ENCODE results near the gene PITPNC1.
"Not testable (repeated sequence)": the region's sequence is repeated elsewhere in the genome, so short reads cannot be mapped to it uniquely, and the experiment has no call there.

Gene PITPNC1

DNA sequence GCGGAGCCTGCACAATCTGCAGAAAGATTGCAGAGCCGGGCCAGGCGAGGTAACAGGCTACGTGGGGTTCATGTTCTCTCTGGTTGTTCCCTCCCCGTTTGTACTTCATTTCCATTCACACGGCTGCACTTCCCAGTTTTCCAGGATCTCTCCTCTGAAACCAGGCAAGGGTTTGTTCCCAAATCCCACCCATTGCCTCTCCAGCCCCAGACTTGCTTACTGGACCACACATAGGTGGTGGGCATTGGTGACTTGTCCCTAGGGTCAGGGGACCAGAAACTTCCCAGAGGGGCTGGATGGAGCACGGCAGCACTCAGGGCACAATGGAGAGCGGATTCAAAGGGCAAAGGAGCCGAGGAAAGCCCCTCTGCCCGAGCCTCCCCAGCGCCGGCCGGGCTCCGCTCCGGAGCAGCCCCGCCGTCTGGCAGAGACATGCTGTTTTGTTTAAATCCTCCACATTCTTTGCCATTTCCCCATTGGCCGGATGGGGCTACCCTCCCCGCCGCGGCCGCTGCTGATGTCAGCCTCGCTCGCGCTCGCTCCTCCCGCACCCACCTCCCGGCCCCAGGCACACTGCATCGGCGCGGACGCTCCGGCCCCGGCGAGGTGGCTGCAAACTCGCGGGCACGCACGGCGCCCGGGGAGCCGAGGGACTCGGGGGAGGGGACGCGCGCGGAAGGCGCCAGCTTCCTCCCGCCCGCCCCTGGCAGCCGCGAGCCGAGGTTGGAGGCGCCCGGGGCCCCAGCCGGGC, at the start of gene PITPNC1:
Gene PITPNC1, plus strand, starts transcription at position 545 of the 751 bp plus-strand sequence.
- FAIRE-seq = no peak

DNA sequence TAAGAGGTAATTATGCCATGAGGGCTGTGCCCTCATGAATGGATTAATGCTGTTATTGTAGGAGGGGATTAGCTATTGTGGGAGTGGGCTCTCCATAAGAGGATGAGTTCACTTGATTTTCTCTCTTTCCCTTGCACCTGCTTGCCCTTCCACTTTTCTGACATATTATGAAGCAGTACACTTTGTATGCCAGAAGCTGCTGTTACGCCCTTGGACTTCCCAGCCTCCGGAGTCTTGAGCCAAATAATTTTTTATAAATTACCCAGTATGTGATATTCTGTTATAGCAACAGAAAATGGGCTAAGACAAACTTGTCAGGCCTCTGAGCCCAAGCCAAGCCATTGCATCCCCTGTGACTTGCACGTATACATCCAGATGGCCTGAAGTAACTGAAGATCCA, 49.1 kb upstream of the PITPNC1 start:
- no peak for FAIRE-seq

DNA sequence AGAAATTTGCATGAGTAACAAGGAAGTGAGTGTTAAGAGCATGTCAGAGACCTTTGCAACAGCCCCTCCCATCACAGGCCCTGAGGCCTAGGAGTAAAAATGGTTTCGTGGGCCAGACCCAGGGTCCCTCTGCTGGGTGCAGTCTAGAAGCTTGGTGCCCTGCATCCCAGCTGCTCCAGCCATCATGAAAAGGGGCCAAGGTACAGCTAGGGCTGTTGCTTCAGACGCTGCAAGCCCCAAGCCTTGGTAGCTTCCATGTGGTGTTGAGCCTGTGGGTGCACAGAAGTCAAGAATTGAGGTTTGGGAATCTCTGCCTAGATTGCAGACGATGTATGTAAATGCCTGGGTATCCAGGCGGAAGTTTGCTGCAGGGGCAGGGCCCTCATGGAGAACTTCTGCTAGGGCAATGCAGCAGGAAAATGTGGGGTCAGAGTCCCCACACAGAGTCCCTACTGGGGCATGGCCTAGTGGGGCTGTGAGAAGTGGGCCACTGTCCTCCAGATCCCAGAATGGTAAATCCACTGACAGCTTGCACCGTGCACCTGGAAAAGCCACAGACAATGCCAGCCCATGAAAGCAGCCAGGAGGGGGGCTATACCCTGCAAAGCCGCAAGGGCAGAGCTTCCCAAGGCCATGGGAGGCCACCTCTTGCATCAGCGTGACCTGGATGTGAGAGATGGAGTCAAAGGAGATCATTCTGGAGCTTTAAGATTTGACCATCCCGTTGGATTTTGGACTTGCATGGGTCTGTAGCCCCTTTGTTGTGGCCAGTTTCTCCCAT, 45.5 kb upstream of the PITPNC1 start:
- FAIRE-seq = not testable (repeated sequence)

DNA sequence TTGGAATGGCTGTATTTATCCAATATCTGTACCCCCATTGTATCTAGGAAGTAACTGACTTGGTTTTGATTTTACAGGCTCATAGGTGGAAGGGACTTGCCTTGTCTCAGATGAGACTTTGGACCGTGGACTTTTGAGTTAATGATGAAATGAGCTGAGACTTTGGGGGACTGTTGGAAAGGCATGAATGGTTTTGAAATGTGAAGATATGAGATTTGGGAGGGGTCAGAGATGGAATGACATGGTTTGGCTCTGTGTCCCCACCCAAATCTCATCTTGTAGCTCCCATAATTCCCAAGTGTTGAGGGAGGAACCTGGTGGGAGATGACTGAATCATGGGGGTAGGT, 44.9 kb upstream of the PITPNC1 start:
- not testable (repeated sequence) for FAIRE-seq

DNA sequence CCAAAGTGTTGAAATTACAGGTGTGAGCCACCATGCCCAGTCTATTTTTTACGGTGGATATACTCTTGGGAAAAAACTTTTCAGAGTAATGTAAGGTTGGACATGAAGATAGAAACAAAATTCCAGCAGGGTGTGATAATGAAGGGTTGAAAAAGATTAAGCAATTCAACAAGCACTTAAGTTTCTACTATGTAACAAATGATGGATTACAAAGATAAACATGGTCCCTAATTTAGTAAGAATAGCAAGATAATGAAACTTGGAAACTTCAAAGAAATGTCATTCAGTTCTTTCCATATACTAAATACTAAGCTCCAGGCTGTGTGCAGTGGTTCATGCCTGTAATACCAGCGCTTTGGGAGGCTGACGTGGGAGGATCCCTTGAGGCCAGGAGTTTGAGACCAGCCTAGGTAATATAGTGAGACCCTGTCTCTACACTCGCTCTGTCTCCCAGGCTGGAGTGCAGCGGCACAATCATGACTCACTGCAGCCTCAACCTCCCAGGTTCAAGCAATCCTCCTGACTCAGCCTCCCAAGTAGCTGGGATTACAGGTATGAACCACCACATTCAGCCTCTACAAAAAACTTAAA, 41.7 kb upstream of the PITPNC1 start:
- FAIRE-seq = no peak

DNA sequence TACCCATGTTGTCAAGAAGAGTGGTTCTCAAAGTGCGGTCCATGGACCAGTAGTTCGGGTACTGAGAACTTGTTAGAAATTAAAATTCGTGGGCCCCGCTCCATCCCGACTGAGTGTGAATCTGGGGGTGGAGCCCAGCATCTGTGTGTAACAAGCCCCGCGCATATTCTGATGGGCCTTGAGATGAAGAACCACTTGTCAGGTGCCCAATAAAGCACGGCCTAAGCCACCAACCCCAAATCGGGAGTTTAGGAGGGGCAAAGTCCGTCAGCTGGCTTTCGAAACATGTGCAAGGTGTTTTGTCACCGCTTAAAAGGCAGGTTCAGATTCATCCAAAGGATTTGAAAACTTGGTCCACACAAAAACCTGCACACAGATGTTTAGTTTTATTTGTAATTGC, 40.2 kb upstream of the PITPNC1 start:
- no peak for FAIRE-seq

DNA sequence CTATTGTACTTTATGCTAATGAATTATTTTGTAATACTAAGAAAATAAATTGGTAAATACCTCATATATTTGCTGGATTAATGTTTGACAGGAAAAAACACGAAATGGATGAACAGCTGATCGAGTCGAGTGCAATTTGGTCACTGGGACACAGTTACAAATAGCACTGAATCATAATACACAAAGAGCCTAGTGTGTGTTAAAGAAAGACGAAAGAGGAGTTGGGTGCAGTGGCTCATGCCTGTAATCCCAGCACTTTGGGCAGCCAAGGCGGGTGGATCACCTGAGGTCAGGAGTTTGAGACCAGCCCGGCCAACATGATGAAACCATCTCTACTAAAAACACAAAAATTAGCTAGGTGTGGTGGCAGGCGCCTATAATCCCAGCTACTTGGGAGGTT, 38.7 kb upstream of the PITPNC1 start:
- FAIRE-seq = not testable (repeated sequence)

DNA sequence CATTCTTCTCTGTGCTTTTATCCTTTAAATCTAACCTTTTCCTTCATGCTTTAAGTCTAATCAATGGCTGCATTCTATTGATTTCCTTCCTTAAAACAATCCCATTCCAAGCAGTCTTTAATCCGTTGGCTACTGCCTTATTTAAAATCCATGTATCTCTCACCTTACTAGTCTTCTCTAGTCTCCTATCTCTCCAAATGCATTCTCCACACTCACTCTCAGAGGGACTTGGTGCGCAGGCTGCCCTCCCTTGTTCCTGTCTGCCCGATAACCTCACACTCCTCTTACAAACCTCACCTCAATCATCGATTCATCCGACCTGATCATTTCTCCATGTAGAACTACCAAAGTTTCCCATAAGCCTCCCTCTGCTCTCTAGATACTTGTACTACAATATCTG, 33.8 kb upstream of the PITPNC1 start:
- no peak for FAIRE-seq

DNA sequence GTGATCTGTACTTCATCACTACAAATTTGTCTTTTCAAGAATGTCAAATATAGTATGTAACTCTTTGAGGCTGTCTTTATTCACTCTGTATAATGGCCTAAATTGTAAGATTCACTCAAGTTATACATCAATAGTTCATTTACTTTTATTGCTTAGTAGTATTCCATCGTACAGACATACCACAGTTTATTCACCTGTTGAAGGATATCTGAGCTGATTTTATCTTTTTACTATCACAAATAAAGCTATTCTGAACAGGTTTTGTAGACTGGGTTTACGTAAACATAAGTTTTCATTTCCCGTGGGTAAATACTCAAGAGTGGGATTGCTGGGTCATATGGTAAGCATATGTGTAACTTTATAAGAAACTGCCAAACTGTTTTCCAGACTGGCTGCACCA, 29.3 kb upstream of the PITPNC1 start:
- FAIRE-seq = no peak

DNA sequence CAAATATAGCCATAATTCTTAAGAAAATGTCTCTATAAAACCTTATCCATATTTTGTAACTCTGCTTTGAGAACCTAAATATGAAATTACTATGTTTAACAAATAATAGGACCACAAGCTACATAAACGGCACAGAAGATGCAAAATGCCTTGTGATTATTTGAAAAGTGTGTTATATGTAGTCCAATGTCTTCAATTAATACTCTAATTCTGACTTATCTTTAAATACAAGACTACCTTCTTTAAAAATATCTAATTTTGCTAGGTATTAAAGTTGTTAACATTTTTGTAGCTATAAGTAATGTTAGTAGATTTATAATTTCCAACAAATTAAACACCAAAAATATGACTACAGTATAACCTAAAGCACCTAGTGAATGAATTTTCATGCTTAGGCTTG, 27.7 kb upstream of the PITPNC1 start:
- FAIRE-seq = no peak

DNA sequence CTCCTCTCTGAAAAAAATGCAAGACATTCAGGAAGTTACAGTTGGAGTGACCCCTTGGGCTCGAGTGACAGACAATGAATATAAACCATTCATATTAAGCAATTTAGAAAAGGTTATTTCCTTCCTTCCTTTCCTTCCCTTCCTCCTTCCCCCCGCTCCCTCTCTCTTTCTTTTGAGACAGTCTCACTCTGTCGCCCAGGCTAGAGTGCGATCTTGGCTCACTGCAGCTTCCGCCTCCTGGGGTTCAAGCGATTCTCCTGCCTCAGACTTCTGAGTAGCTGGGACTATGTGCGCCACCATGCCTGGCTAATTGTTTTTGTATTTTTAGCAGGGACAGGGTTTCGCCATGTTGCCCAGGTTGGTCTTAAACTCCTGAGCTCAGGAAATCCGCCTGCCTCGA, 23.9 kb upstream of the PITPNC1 start:
- FAIRE-seq = no peak

DNA sequence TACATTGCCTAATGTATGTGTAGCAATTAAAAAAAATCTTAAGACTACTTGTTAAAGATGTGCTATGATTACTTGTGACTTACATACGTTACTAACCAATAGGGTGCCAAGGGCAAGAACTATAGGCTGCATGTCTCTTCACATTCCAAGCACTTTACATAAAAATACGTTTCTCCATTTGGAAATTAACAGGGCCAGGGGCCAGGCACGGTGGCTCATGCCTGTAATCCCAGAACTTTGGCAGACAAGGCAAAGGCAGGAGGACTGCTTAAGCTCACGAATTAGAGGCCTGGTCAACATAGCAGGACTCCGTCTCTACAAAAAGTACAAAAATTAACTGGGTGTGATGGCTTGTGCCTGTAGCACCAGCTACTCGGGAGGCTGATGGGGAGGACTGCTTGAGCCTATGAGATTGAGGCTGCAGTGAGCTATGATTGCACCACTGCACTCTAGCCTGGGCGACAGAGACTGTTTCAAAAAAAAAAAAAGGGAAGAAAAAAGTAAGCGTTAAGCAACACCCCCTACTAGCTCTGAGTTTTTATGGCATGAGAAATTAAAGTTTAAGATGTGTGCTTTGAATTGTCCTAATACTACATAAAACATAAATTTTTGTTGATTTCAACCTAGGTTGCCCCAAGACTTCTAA, 23.0 kb upstream of the PITPNC1 start:
- no peak for FAIRE-seq

DNA sequence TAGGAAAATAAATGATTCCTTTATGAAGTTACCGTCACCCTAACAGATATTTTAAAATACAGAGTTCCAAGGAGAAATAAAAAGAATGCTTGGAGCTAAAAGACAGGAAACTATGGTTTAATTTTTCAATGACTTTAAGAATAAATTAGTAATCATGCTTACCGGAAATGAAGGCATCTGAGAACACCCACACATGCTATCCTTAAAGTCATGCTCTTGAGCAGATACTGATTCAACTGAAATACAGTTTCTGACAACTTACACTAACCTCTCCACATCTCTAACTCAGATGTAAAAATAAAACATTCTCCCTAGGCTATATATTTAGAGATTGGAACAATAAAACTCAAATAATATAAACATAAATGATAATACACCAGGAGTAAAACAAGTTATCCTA, 18.5 kb upstream of the PITPNC1 start:
- FAIRE-seq = no peak

DNA sequence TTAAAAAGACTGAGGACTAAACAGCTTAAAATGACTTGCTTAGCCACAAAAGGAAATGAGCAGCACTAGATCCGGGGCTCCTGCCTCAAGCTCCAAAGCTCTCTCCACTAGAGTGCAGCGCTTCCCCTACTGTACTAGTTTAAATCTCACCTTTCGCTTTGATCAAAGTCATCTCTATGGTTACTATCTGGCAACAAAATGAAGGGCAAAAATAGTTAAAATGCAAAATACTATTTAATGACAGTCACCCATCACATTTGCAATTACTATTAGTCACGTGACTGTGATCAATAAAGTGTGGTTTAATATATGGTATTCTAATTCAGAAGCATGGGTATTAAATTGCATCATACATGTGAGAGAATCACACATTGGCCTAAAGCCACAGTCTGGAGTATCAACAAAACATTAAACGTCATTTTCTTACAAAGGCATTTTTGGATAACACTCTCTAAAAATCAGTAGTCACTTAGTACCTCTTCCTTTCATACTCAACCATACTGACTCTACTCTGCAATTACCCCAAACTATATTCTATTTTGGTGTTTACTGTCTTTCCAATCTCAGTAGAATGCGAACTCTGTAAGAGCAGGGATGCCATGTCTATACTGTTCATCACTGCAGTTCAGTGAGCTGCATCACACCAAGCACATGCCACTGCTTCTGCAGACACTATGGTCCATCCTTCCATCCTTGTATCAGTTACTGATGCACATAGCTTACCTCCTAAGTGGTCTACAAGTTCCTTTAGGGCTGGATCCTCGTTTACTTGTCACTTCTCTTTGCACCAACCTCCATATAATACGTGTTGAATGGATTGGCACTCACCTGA, 16.9 kb upstream of the PITPNC1 start:
- FAIRE-seq = no peak

DNA sequence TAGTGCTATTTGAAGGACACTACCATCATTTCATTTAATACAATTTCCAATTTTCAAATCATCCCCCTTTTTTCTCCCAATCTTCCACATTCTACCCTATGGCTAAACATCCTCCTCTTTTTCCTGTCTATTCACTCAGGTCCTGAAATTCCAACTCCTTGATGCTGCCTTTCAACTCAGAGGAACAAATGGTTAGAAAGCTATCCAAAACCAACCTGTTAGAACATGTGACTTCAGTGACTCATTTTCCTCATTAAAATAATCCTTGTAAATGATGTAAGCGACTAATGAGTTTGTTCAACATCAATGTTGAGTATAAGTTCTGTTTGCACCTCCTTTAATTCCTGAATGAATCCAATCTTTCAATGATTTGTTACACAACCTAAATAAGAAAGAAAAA, 16.2 kb upstream of the PITPNC1 start:
- no peak for FAIRE-seq

DNA sequence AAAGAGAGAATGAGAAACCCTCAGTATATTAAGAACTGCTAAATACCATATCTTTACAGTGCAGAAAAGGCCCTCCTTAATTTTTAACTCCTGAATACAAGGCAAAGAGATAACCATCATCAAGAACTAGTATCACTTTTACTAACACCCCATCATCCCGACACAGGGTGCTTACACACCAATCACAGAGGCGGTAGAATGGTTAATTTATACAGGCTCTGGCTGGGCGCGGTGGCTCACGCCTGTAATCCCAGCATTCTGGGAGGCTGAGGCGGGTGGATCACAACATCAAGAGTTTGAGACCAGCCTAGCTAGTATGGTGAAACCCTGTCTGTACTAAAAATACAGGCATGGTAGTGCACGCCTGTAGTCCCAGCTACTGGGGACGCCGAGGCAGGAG, 14.9 kb upstream of the PITPNC1 start:
- FAIRE-seq = no peak

DNA sequence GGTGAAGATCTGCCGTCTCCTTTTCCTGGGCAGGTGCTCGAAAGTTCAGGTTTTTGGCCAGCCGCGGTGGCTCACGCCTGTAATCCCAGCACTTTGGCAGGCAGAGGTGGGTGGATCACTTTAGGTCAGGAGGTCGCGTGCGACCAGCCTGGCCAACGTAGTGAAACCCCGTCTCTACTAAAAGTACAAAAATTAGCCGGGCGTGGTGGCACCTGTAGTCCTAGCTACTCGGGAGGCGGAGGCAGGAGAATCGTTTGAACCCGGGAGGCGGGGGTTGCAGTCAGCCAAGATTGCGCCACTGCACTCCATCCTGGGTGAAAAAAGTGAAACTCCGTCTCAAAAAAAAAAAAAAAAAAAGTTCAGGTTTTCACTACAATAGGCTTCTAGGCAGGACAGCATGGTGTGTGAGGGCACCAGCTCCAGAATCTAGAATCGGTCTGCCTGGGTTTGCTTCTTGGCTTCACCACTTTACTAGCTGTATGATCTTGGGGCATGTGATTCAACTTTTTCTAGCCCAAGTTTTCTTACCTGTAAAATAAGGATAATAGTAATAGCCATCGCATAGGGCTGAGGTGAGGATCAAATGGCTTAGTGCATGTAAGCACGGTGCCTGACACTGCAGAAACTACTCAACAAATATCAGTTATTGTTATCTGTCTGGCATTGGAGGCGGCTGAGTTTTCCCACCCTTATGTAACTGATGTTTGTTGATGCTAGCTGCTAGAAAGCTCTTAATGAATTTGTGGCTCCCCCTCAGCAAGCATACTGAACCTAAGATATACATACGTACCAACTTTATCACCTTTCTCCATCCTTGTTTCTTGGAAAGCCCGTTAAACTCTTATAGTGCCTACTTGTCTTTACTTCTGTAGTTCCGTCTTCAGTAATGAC, 12.0 kb upstream of the PITPNC1 start:
- FAIRE-seq = no peak

DNA sequence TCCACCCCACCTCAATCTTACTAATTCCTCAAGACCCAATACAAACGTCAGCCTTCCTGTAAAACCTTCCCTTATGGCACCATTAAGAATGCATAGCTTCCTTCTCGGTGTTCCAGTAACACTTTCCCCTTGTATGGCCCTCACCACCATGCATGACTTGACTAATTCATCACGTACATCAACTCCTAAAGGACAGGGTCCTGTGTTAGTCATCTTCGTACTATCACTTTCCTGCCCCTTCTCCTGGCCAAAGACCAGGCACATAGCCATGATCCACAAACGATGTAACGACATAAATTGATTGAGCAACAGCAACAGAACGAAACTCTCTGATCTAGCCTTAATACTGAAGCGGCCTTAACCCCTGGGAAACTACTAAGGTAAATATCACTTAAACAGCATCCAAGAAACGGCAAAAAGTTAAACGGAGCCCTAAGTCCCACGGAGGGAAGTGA, 11.3 kb upstream of the PITPNC1 start:
- FAIRE-seq = no peak

DNA sequence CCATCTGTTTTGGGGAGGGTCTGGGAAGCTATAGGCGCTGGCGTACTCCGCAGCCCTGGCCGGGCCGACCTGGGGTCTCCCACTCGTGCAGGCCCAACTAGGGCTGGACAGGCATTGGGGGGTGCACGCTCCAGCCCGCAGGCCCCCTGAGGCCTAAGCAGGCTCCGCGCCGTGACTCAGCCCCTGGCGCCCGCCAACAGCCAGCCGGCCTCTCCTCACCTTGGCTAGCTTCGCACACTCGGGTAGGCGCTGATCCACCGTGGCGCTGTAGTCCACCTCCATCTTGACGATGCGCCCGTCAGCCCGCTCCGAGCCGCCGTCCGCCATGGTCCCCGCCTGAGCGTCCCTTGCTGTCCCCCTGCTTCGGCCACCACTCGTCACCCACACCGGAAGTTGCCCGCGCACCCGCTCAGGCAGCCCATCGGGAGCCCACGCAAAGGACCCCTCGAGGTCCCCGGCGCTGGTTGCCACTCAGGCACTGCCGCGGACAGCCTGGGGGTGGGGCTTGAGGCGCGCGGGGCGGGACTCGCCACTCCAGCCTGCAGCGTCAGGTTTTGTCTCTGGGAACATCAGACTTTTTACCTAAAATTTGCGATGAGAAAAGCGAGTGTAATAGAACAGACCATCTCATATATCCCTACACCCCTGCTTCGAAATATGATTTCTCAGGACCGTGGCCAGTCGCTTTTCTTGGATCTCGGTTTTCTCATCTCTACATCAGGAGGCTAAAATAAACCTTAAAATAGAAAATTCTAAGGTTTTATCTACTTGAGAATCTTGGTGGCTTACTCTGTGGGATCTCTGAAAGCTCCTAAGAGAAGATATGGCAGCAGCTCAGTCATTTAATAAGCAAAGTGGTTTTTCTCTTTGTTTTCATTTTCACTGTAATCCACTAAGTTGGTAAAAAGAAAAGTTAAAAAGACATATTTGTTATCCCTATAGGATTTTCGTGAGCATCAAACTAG, 10.6 kb upstream of the PITPNC1 start, which contains the start of gene PSMD12:
Gene PSMD12, minus strand, starts transcription at position 385 of the 965 bp plus-strand sequence. Its CDS starts 58 bp downstream, at position 327.
- FAIRE-seq = no peak

DNA sequence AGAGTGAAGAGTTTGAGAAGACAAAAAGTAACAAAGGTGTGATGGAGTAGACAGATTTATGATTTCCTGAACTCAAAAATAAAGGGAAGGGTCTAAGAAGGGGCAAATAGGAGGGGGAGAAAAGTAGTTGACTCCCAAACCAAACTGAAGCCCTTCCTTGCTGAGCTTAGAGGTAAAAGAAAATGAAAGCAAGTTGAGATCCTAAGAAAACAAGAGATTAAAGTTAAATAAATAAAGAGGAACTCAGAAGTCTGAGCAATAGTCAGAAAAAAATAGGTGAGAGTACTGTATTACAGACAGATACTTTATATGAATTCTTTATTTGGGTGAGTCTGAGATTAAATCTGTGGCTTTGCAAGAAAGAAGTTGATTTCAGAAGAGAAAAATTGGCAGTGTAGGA, 7.4 kb upstream of the PITPNC1 start:
- FAIRE-seq = no peak

Data from colon (tissue), 2 donors.